GM12873 (cell line): ENCODE measurements around the gene FTO.

Source experiments
- TF ChIP-seq, protein P1 (sequence below): IDR thresholded peaks from 2 replicates; pipeline ENCODE4 v1.5.1; 2012; ENCODE audit warnings: low read depth, mild to moderate bottlenecking, moderate library complexity, low read length, control low read depth; ENCODE audit not compliant: insufficient read depth; ENCODE audit errors: missing control alignments

Gene FTO

DNA sequence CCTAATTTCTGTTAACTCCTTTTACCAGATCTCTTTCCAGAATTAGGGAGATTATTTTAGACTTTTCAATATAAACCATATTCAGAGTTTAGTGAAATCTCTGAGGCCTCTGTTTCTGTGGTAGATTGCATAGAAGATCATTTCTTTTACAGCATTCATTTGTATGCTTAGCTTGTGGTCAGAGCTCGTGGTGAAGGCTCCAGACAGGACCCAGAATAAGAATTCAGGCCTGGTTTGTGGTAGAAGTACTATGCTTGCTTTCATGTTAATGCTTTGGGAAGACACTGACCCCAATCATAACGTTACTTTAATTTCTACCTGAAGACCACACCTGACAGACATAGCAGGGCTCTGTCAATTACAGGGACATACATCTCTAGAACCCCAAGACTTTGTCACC lies 258.1 kb downstream of the FTO start:
- TF ChIP-seq, protein P1, sequence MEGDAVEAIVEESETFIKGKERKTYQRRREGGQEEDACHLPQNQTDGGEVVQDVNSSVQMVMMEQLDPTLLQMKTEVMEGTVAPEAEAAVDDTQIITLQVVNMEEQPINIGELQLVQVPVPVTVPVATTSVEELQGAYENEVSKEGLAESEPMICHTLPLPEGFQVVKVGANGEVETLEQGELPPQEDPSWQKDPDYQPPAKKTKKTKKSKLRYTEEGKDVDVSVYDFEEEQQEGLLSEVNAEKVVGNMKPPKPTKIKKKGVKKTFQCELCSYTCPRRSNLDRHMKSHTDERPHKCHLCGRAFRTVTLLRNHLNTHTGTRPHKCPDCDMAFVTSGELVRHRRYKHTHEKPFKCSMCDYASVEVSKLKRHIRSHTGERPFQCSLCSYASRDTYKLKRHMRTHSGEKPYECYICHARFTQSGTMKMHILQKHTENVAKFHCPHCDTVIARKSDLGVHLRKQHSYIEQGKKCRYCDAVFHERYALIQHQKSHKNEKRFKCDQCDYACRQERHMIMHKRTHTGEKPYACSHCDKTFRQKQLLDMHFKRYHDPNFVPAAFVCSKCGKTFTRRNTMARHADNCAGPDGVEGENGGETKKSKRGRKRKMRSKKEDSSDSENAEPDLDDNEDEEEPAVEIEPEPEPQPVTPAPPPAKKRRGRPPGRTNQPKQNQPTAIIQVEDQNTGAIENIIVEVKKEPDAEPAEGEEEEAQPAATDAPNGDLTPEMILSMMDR = no peak

DNA sequence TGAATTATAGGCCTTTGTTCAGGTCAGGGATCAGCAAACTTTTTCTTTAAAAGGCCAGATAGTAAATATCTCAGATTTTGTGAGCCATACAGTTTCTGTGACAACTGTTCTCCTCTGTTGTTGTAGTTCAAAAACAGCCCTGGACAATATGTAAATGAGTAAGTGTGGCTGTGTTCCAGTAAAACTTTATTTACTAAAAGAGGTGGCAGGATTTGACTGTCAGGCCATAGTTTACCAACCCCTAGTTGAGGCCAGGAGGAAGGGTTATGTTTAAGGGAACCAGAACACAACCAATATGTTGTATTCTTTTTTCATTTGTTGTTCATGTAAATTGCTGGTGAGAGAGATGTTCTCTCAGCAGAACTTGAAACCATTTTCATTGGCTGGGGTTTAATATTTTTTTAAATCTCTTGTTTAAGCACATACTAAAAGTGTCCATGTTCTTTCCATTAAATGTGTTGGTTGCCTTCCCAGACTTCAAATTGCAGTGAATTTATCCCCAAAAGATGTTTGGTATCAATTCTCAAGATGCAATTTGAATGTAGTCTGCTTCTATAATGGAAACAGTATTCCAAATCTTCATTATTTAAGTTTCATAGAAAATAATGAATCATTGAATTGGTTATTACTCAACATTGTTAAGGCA lies 260.3 kb downstream of the FTO start:
- TF ChIP-seq, protein P1 = no peak

DNA sequence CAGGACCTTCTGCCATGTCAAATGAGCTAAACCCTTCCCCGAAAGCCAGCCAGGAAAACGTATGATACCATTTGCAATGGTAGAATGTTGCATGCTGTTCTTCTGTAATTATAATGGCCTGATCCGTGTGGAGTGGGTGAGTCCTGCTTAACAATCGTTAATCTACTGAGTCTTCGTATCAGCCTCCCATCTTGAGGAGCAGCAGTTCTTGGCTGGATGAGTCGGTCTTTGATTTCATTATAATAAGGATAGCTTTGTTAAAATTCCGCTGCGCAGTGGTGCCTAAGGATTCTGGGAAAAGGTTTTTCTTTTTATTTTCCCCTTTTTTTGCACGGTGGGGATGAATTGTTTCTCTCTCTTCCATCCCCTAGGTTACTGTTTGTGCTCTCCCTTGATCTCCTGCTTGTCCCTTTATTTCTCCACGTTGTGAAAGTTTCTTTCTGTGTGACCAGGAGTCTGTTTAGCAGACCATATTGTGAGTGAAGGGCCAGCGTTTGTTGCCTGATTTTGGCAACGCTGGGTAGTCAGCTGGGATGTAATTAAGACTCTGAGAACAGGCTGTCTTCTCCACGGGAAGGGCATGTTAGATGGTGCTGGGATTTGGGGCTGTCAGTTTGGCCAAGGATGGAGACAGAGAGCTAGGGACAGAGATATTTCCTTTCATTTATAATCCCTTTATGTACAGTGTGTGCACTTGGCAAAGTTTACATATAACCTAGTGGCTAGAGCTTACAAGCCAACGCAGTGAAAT lies 263.0 kb downstream of the FTO start:
- TF ChIP-seq, protein P1 = no peak

DNA sequence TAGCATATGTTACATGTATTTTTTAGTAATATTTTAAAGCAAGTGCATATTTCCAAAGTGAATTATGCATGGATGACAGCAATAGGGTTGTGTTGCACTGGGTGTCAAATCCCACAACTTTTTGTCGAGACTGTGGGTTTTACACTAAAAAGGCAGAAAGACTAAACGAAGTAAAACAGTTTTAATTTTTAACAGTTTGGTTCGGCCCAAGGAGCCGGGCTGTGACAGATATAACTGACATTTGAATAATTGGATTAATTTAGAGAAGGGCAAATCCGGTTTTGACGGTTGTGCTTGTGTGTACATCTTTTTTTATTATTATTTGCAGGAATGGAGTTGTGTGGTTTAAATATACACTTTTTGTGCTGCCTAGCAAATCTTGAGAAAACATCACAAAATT lies 263.6 kb downstream of the FTO start:
- TF ChIP-seq, protein P1 = no peak

DNA sequence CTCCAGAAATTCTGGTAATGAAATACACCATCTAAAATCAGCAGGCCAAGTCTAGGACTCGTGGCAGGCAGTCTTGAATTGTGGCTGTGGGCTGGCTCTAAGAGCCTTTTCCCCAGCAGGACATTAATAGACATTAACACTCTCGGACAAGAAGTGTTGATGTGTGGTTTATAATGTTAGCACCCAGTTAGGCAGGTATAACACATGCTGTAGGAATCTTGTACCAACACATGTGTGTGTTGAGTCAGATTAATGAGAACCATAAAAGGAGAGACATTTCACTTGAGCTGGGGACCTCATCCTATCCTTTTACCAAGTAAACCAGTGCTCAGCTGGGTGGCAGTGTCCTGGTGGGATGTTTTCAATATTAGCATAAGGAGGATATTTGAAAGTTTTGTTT lies 264.5 kb downstream of the FTO start:
- TF ChIP-seq, protein P1 = no peak

DNA sequence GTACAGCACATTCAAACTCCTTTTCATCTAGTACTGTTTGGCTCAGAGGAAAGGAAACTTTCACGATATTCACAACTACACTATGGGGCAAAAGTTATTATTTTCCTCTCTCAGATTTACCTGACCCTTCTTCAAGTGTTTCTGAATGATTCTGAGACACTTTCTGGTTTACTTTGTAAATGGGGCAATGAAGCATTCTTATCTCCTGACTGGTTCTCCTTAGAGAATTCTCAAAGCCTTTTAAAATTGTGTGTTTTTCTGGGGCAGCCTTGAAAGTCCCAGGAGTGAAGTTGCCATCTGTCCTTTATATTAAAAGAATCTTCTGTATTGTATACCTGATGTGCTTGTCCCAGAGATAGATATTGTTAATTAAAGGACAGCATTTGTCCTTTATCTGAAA lies 264.9 kb downstream of the FTO start:
- TF ChIP-seq, protein P1 = no peak

DNA sequence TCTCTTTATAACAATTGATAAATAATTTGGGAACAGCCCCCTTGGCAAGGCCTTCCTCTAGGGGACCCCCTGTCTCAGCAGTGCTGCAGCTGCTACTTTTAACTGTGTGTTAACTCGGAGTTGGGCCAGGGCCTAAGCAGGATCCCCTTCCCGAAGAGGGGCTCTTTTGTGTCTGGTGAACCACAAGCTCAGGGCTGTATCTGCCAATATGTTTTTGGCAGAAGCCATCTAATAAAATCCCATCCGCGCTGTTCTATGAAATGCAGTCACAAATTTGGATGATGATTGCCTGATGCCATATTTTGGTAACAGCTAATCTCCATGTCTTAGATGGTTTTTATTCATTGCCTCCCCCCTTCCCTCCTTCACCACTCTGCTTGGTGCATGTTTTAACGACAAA lies 267.7 kb downstream of the FTO start:
- TF ChIP-seq, protein P1 = no peak
